ENCODE results near the gene NUDT22. TPM values are rescaled to one million over a fixed set of nuclear protein-coding genes. Genes with fewer than 3 reads are reported as not detected.
"Not testable (repeated sequence)": the region's sequence is repeated elsewhere in the genome, so short reads cannot be mapped to it uniquely, and the experiment has no call there.

NUDT22 gene
- total RNA-seq, 2 experiments from 2014 or later, result 83.8 to 84.1 TPM

DNA sequence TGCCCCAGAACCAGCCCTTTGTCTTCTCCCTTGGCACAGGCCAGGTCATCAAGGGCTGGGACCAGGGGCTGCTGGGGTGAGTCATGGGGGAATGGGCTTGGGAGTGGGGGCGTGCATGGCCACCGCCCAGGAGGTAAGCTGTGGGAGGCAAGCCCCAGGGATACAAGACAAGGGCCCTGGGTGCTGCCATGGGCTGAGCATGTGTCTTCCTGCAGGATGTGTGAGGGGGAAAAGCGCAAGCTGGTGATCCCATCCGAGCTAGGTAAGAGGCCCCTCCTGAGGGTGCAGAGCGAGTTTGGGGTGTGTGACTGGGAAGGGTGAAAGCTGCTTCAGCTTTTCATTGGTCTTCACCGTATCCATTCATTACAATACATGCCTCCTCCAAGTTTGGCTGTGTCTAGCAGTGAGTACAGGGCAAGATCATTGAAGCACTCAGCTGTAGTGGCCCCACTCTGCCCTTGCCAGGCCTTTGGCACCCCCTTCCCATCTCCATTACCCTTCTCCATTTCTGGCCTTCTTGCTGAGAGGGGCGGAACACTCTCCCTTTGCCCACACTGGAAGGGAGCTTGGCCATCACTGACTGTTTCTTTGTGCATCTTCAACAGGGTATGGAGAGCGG lies 17.3 kb downstream of the NUDT22 start:
- no peak for DNase-seq
- Mint-ChIP-seq H3K27ac (peak overlapping the region; percentile 64), H3K9me3 (ENCODE audit: low read depth) (no peaks in the 10 kb centered on the region), H3K36me3 (no peaks in the 10 kb centered on the region), H3K27me3 (no peaks in the 10 kb centered on the region), H3K4me1 (peaks cover 45% of the 10 kb centered on the region), H3K4me3 (peak overlapping the region; percentile 30)
- CTCF ChIA-PET, result interaction anchor here (0.9 to 12.3 kb wide), 8 partner anchors 7 to 60 kb away, joined by 3 to 146 read pairs (median 7); partner anchors contain the start of genes CATSPERZ, ESRRA, FERMT3 and NUDT22
- no peak for ATAC-seq

DNA sequence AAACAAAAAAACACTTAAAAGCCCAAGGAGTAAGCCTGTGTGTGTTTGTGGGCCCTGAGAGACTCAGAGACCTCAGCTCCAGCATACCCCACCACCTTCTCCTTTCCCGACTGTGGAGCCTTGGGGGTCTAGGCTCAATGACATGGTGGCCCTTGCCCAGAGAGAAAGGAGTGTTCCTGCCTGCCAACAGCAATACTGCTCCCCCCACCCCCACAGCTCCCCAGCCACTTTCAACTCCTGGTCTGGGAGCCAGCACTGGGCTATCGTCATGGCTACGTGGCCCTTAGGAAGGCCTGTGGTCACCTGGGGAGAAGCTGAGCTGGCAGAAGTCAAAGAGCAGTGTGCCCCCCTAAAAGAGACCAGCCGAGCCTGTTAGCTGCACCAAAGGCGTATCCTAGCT lies 18.0 kb downstream of the NUDT22 start:
- no peak overlapping the region for H3K4me3 Mint-ChIP-seq
- no peak overlapping the region for H3K27ac Mint-ChIP-seq
- CTCF ChIA-PET, result interaction anchor here (0.7 to 12.3 kb wide), 10 partner anchors 12 to 74 kb away, joined by 3 to 146 read pairs (median 5); partner anchors contain the start of genes BAD, CATSPERZ, ESRRA and FERMT3
- no peaks in the 10 kb centered on the region for H3K27me3 Mint-ChIP-seq
- no peaks in the 10 kb centered on the region for H3K36me3 Mint-ChIP-seq
- peaks cover 42% of the 10 kb centered on the region for H3K4me1 Mint-ChIP-seq
- ATAC-seq (no peak), DNase-seq (no peak)
- no peaks in the 10 kb centered on the region for H3K9me3 Mint-ChIP-seq (ENCODE audit: low read depth)

DNA sequence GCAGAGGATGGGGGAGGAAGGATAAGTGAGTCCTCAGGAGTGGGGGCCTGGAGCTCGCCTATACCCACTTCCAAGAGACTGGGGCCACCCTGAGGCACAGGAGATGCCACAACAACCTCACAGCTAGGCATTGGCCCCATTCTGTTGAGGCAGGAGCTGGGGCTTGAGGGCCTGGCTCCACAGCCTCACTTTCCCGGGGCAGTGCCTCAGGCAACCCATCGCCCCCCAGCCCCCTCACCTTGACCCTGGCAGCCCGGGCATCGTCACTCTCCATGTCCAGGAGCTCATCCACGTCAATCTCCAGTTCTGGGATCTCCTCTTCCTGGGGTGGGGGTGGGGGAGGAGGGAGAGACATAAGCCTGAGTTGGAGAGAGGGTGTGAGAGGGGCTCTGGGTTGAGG lies 18.9 kb downstream of the NUDT22 start:
- peaks cover 39% of the 10 kb centered on the region for H3K4me1 Mint-ChIP-seq
- CTCF ChIA-PET, result interaction anchor here (1.3 to 12.3 kb wide), 13 partner anchors 14 to 245 kb away, joined by 3 to 146 read pairs (median 8); partner anchors contain the start of genes BAD, CATSPERZ, DNAJC4 and ESRRA
- peak overlapping the region; percentile 90 for H3K27ac Mint-ChIP-seq
- H3K36me3 Mint-ChIP-seq, result no peaks in the 10 kb centered on the region
- ATAC-seq (no peak), DNase-seq (no peak)
- no peaks in the 10 kb centered on the region for H3K9me3 Mint-ChIP-seq (ENCODE audit: low read depth)
- H3K4me3 Mint-ChIP-seq, result peak overlapping the region; percentile 83
- no peaks in the 10 kb centered on the region for H3K27me3 Mint-ChIP-seq

DNA sequence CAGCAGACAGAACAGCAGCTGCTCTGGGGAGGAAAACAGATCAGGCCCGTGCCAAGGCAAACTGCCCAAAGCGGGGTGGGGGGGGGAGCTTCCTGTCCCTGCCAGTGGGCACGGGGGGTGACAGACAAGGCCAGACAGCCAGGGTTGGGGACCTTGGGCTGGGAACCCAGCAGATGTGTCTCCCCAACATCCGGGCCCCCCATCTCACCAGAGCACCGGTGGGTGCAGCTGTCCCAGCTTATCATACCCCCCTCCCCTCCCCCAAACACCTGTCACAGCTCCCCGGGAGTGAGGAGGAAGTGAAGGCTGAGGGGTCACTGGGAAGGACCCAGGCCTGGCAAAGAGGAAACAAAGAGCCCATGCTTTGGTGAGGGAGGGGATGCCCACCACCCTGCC lies 19.3 kb downstream of the NUDT22 start:
- DNase-seq (peak; percentile 66), ATAC-seq (no peak)
- peak overlapping the region; percentile 83 for H3K4me3 Mint-ChIP-seq
- no peaks in the 10 kb centered on the region for H3K27me3 Mint-ChIP-seq
- H3K27ac Mint-ChIP-seq, result peak overlapping the region; percentile 90
- no peaks in the 10 kb centered on the region for H3K36me3 Mint-ChIP-seq
- H3K4me1 Mint-ChIP-seq, result peaks cover 36% of the 10 kb centered on the region
- no peaks in the 10 kb centered on the region for H3K9me3 Mint-ChIP-seq (ENCODE audit: low read depth)
- CTCF ChIA-PET, result interaction anchor here (0.9 to 12.3 kb wide), 14 partner anchors 14 to 246 kb away, joined by 3 to 146 read pairs (median 7); partner anchors contain the start of genes BAD, CATSPERZ, DNAJC4 and ESRRA

DNA sequence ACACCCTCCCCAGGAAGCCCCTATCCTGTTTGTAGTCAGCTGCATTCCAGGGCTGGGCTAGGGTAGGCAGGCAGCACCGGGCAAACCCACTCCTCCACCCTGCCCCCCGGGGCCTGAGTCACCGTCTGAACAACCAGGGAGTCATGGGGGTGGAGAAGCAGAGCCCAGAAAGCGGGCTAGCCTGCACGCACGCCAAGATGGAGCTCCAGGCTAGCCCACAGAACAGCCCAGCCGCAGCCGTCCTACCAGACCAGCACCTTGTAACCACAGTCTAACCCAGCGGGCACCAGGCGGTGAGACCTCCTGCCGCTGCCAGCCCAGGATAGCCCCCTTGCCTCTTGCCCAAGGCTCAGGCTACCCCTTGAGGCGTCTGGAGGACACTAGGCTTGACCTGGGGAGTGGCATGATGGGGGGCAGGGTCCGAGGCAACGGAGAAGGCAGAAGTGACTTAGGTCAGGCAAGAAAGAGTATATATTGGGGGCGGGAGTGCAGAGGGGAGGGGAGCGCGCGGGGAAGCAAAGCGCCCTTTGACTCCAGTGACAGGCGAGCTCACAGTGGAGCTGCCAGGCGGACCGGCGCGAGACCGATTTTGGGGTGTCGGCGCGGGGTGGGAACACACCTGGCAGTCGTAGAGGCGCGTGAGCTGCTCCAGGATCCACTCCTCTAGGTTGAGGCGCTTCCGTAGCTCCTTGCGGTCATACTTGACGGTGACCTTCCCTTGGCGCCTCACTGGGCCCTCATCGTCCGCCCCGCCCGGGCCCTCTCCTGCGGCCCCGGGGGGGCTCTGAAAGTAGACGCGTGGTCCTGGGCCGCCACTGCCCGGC lies 19.9 kb downstream of the NUDT22 start:
- H3K36me3 Mint-ChIP-seq, result no peaks in the 10 kb centered on the region
- ATAC-seq (no peak), DNase-seq (peak; percentile 87)
- H3K4me1 Mint-ChIP-seq, result peaks cover 36% of the 10 kb centered on the region
- CTCF ChIA-PET, result interaction anchor here (0.9 to 12.3 kb wide), 13 partner anchors 15 to 246 kb away, joined by 3 to 146 read pairs (median 8); partner anchors contain the start of genes BAD, CATSPERZ, DNAJC4 and ESRRA
- no peaks in the 10 kb centered on the region for H3K9me3 Mint-ChIP-seq (ENCODE audit: low read depth)
- no peaks in the 10 kb centered on the region for H3K27me3 Mint-ChIP-seq
- peak overlapping the region; percentile 83 for H3K4me3 Mint-ChIP-seq
- peak overlapping the region; percentile 90 for H3K27ac Mint-ChIP-seq

DNA sequence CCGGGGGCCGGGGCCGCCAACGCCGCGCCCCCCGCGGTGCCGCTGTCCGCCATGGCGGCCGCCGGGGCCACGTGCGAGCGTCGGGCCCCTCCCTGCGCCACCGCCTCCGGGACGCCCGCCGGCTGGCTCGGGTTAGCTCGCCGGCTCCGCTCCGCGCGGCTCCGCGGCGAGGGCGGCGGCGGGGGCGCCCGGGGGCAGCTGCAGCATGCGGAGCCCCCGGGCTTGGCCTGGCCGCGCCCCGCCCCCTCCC lies 20.5 kb downstream of the NUDT22 start:
- not testable (repeated sequence) for DNase-seq; H3K27me3 Mint-ChIP-seq; H3K9me3 Mint-ChIP-seq (ENCODE audit: low read depth); H3K36me3 Mint-ChIP-seq
- peak; percentile 28 for ATAC-seq
- Mint-ChIP-seq H3K4me3 (peak overlapping the region; percentile 79), H3K4me1 (peaks cover 36% of the 10 kb centered on the region), H3K27ac (peak overlapping the region; percentile 64)
- CTCF ChIA-PET, result interaction anchor here (1.6 to 12.3 kb wide), 10 partner anchors 15 to 85 kb away, joined by 3 to 146 read pairs (median 12); partner anchors contain the start of genes BAD, CATSPERZ, DNAJC4 and ESRRA

DNA sequence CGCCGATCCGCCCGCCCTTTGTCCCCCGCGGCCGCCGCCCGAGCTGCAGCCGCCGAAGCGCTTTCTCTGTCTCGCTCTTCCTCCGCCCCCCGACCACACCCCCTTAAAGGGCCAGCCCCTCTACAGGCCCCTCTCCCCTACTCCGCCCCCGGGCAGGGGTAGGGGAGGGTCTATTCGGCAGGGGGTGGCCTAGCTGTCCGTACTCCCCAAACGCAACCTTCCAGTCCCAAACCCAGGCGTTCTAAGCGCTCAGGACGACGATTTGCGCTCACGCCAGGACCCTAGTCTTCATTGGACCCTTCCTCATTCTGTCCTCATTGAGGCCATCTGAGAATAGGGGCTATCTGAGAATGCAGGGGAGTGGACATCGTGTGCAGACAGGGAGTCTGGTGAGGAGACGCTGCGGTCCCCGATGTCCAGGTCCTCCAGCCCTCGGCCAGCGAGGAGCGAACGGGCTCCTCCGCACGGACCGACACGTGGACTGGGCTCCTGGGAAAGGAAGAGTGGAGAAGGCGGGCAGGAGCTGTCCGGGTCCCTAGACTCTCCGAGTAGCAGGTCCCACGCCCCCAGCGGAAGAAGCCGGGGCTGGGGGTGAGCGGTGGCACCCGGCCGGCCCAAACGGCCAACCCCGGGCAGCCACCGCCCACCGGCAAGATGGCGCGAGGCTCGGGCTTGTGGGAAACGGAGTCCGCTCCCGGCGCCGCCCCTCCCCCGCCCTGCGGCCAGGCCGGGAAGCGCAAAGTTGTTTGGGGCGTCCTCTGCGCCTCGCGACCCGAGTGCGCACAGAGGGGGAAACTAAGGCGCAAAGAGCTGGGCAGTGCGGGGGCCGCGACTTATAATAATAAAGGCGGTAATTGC lies 21.0 kb downstream of the NUDT22 start, which contains the start of gene PPP1R14B:
Gene PPP1R14B (minus strand): TSS at position 73 of the 858 bp plus-strand sequence. CDS start 270 bp downstream, outside the sequence.
- H3K4me1 Mint-ChIP-seq, result peaks cover 39% of the 10 kb centered on the region
- CTCF ChIA-PET, result interaction anchor here (1.8 to 12.3 kb wide), 7 partner anchors 21 to 85 kb away, joined by 8 to 146 read pairs (median 14); partner anchors contain the start of genes BAD, CATSPERZ, ESRRA and FERMT3

DNA sequence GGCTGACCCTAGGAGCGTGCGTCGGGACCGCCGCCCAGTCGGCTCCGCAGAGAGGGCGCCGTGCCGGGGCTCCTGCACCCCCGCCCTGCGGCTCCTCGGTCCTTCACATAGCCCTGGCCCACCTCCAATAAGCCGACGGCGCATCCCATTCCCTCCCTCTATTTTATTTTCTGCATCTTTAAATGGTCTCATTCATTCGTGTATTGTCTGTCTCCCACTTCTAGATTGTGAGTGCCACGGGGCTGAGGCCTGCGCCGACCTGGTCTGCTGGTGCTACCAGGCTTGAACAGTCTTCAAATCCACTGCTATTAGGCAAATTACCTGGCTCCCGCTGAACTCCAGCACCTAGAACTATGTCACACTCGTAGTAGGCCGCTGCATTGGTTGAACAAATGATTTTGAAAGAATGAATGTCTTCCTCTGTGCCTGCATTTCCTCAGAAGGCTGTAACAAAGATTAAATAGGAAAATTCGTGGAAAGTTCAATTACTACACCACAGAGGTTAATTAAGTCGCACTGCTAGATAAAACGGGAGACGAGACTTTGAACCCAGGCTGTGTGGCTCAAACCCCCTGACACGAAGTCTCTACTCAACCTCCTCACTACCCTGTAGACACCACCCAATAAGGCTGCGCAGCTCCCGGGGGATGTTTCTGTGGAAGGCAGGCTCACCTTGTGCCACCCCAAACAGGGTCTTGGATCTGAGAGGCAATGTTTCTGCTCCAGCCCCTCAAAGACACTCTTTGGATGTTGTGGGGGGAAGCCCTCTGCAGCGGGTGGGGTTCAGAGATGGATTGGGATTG lies 21.9 kb downstream of the NUDT22 start:
- H3K27me3 Mint-ChIP-seq, result no peaks in the 10 kb centered on the region
- H3K36me3 Mint-ChIP-seq, result no peaks in the 10 kb centered on the region
- no peak overlapping the region for H3K27ac Mint-ChIP-seq
- peak overlapping the region; percentile 79 for H3K4me3 Mint-ChIP-seq
- no peaks in the 10 kb centered on the region for H3K9me3 Mint-ChIP-seq (ENCODE audit: low read depth)
- ATAC-seq (no peak), DNase-seq (no peak)
- CTCF ChIA-PET, result interaction anchor here (2.9 to 12.3 kb wide), 6 partner anchors 7 to 56 kb away, joined by 14 to 146 read pairs (median 28); partner anchors contain the start of genes CATSPERZ, ESRRA, FERMT3 and FKBP2
- H3K4me1 Mint-ChIP-seq, result peaks cover 34% of the 10 kb centered on the region

More for the DNA sequence above, 21.0 kb downstream of the NUDT22 start, which contains the start of gene PPP1R14B:
- Mint-ChIP-seq H3K9me3 (ENCODE audit: low read depth) (no peaks in the 10 kb centered on the region), H3K4me3 (peak within 1 kb of the TSS; percentile 83), H3K27ac (peak within 1 kb of the TSS; percentile 90), H3K36me3 (no peaks in the 10 kb centered on the region), H3K27me3 (no peaks in the 10 kb centered on the region)
- peak; percentile 65 for ATAC-seq
- DNase-seq, result peak; percentile 87

DNA sequence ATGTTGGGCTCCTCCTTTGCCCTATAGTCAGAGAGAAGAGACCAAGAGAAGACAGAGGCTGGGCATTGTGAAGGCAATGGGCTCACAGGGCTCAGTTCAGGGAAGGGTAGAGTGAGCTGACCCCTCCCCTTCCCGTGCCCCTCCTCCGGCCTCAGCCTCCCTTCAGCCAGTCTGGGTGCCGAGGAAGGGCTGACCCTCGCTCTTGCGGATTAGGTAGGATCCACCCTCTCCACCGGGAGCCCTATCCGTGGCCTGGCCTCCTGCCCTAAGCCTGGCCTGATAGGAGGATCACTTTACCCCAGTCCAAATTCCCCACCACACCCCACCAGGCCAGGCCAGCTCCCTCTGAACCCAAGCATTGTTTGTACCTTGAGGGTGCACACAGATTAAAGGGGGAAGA lies 22.5 kb downstream of the NUDT22 start:
- H3K9me3 Mint-ChIP-seq (ENCODE audit: low read depth), result no peaks in the 10 kb centered on the region
- peaks cover 33% of the 10 kb centered on the region for H3K4me1 Mint-ChIP-seq
- H3K36me3 Mint-ChIP-seq, result no peaks in the 10 kb centered on the region
- H3K27me3 Mint-ChIP-seq, result no peaks in the 10 kb centered on the region
- ATAC-seq (no peak), DNase-seq (no peak)
- CTCF ChIA-PET, result interaction anchor here (1.4 to 12.3 kb wide), 4 partner anchors 7 to 55 kb away, joined by 3 to 146 read pairs (median 52); partner anchors contain the start of genes CATSPERZ, ESRRA and FKBP2
- no peak overlapping the region for H3K4me3 Mint-ChIP-seq
- H3K27ac Mint-ChIP-seq, result no peak overlapping the region

DNA sequence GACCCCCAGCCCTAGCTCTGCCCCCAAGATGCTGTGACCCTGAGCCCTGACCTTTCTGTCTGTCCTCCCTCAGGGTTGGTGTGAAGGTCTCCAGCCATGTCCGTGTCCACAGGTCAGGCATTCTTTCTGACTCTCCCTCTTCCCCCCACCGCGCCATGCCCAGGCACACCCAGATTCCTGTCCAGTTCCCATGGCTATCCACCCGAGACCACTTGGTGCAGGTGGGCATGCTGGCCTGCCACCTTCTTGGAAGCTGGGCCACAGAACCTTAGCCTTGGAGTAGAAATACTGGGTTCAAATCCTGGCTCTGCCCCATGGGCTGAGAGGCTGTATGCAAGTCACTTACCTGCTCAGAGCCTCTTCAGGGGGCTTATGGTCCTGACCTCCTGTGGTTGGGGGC lies 23.0 kb downstream of the NUDT22 start:
- DNase-seq (no peak), ATAC-seq (no peak)
- Mint-ChIP-seq H3K27ac (no peak overlapping the region), H3K36me3 (no peaks in the 10 kb centered on the region), H3K4me1 (peaks cover 33% of the 10 kb centered on the region), H3K27me3 (no peaks in the 10 kb centered on the region), H3K4me3 (no peak overlapping the region), H3K9me3 (ENCODE audit: low read depth) (no peaks in the 10 kb centered on the region)
- CTCF ChIA-PET, result interaction anchor here (0.9 to 12.3 kb wide), 7 partner anchors 8 to 82 kb away, joined by 3 to 146 read pairs (median 37); partner anchors contain the start of genes CATSPERZ, ESRRA, FERMT3 and FKBP2

DNA sequence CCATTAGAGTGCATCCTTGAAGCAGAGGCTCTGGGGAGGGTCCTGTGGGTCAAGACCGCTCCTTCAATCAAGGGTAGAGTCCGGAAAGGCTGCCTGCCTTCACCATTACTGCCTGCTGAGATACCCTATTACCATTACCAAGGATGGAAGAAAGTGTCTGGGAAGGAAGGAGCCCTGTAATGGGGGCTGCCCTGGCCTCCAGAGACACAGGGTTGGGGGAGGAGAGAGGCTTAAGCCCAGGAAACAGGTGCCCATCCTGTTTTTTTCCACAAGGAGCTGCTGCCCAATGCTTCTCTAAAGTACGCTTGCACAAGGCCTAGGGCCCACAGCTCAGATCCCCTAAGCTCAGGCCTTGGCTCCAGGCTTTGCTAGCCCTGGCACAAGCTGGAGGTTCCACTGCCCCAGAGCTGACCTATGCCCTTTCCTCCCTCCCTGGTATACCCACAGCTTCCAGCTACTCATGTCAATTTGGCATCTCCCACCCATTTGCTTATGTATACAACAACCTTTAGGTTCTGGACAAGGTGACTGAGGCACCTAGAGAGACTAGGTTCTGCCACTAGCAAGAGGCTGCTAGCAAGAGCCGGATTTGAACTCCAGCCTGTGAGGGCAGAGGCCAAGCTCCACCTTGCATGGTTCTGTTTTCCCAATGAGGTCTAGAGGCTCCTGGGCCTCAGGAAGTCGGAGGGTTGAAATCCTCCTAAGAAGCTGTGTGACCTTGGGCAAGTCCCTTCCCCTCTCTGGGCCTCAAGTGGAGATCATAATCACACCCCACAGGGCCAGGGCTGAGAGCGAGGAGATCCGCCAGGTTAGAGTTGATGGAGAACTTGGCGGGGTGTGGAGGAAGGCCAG lies 23.7 kb downstream of the NUDT22 start:
- peaks cover 33% of the 10 kb centered on the region for H3K4me1 Mint-ChIP-seq
- H3K4me3 Mint-ChIP-seq, result no peak overlapping the region
- CTCF ChIA-PET, result interaction anchor here (0.6 to 12.3 kb wide), 18 partner anchors 9 to 82 kb away, joined by 3 to 146 read pairs (median 6); partner anchors contain the start of genes CATSPERZ, ESRRA, FERMT3 and FKBP2
- H3K27me3 Mint-ChIP-seq, result no peaks in the 10 kb centered on the region
- ATAC-seq (no peak), DNase-seq (no peak)
- no peak overlapping the region for H3K27ac Mint-ChIP-seq
- no peaks in the 10 kb centered on the region for H3K36me3 Mint-ChIP-seq
- H3K9me3 Mint-ChIP-seq (ENCODE audit: low read depth), result no peaks in the 10 kb centered on the region
